ENCODE measurements around the gene PCBP2.

DNA sequence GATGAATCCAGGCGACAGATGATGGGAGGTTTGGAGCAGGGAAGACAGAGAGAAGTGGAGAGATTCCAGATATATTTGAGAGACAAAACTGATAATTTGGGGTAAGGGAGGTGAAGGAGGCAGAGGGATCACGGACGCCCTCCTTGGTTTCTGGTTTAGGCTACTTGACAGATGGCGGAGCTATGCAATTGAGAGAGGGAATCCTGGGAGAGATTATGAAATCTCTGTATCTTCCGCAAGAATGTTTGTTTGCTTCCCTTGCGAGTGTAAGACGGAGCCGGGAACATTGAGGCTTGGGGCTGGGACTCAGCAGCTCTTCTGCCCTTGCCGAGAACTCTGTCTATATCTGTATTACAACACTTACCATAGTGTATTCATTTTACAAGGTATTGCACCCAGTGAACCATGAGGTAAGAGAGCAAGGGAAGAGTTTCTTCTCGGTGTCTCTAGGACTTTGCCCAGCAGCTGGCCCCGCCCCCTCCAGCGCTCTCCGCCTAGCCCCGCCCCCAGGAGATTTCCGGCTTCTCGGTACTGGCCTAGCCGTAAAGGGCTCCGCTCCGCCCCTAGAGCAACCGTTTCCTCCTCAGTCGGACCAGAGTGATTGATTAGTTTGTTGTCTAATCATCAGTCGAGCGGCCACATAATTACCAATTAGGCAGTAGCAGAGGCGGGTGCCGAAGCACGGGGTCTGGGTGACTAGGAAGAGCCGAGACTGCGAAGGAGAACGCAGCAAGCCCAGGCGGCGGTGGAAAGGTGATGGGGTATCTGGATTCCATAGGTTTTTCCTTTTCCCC is 10.7 kb upstream of the PCBP2 start, which contains the start of gene PRR13:
- TF ChIP-seq CHD4 (IDR thresholded peaks at IDR 0.05) (no peak), SIN3A (IDR thresholded peaks at IDR 0.05; ENCODE audit: low read depth, low read length) (0 out of 2 replicates have a peak, but pooled peaks have one; percentile 26), POLR2AphosphoS5 (IDR thresholded peaks at IDR 0.05; ENCODE audit: low read length) (peak; percentile 99)

Measured in GM12878 (cell line).